GM15510 (cell line): ENCODE data around the gene CCDC18.

Experiments
- POLR2A ChIP-seq: IDR thresholded peaks from 3 replicates; pipeline ENCODE4 v1.6.1; 2011; ENCODE audit warnings: borderline replicate concordance; ENCODE audit not compliant: insufficient read length; ENCODE audit errors: extremely low read depth

The CCDC18 gene

DNA sequence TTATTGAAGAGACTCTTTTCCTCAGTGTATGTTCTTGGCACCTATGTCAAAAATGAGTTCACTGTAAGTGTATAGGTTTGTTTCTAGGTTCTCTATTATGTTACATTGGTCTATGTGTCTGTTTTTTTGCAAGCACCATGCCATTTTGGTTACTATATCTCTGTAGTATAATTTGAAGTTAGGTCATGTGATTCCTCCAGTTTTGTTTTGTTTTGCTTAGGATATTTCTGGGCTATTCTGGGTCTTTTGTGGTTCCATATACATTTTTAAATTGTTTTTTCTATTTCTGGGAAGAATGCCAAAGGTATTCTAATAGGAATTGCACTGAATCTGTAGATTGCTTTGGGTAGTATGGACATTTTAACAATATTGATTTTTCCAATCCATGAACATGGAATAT lies 13.5 kb upstream of the CCDC18 start:
- TF ChIP-seq POLR2A: no peak

DNA sequence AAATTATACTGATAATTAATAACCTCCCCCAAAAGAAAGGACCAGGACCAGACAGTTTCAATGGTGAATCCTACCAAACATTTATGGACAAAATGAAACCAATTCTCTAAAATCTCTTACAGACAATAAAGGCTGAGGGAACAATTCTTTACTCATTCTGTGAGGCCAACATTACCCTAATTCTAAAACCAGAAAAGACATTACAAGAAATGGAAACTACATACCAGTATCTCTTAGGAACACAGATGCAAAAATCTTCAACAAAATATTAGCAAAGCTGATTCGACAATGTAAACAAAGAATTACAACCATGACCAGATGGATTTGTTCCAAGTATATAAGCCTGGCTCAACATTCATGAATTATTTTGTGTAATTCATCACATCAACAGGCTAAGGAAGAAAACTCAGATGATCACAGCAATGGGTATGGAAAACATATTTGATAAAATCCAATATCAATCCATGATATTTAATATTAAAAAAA lies 8.9 kb upstream of the CCDC18 start:
- no peak for TF ChIP-seq POLR2A

DNA sequence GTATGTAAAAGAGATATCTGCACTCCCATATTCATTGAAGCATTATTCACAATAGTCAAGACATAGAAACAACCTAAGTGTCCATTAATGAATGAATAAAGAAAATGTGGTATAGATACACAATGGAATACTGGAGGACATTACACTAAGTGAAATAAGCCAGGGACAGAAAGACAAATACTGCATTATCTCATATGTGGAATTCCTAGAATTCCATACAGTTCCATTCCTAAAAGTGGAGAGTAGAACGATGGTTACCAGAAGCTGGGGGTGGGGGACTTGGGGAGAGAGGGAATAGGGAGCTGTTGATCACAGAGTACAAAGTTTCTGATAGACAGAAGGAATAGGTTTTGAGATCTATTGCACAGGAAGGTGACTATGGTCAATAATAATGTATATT lies 7.7 kb upstream of the CCDC18 start:
- no peak for TF ChIP-seq POLR2A

DNA sequence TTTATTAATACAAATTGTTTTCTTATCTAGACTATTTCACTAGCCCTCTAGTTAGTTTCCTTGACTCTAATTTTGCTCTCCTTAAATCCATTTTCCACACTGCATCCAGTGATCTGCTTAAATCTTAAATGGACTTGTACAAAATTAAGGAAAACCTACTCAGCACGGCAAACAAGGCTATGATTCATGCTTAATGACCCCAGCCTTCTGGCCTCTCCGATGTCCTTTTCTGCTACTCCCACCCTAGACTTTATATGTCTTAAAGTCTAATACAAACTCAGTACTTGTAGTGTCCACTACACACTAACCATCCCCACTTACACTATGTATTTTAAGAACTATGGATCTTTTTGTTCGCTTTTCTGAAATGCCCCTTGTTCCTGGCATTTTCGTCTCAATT lies 2.5 kb upstream of the CCDC18 start:
- no peak for TF ChIP-seq POLR2A

DNA sequence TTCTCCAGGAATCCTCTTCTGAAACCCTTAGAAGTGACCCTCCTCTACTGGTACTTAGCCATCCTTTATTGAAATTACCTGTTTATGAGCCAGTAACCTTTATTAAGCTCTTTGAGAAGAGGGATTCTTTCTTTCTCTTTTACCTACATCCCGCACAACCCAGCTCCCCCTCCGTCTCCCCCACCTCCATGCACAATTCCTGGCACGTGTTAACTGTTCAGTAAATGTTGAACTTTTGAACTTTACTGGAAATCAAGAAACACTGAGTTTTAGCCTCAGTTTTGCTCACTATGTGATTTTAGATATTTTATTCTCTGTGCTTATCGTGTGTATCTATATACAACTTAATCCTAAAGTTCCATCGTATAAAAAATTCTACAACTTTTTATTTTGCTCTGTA lies 2.1 kb upstream of the CCDC18 start:
- no peak for TF ChIP-seq POLR2A

DNA sequence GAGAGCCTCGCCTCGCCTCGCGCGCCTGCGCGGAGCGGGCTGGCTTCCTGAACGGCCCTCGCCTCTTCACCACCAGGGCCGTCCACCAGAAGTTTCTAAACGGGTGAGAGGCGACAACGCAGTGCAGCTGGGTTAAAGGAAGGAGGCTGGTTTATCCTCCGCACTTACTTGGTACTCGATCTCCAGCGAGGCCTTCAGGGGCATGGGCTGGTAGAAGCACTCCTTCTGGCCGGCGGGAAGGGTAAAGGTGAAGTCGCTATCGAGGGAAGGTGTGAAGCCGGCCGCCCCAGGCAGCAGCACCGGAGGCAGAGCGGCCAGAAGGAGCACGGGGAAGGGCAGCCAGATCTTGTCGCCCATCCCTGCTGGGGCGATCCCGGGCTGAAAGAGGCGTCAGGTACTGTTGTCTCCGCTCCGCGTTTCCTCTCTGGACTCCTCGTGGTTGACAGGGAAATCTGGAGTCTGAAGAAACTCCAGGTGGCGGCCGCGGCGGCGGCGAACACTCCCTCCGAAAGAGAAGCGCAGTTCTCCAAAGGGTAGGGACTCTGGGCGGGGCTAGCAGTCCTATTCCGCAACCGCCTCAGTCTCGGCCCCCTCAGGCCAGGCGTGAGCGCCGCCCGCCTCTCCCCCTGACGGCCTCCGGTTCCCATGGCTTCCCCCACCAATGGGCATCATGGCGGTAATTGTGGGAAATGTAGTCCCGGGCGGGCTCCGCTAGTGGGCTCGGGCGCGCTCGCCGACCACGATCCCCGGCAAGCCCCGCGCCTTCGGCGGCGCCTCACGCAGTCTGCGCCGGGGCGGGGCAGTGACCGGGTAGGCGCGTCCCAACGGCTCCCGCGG lies 420 bp upstream of the CCDC18 start, which contains the start of gene TMED5:
Gene TMED5 (minus strand): TSS at position 528 of the 837 bp plus-strand sequence. CDS start 171 bp downstream, at position 357.
- peak; percentile 78 for TF ChIP-seq POLR2A

DNA sequence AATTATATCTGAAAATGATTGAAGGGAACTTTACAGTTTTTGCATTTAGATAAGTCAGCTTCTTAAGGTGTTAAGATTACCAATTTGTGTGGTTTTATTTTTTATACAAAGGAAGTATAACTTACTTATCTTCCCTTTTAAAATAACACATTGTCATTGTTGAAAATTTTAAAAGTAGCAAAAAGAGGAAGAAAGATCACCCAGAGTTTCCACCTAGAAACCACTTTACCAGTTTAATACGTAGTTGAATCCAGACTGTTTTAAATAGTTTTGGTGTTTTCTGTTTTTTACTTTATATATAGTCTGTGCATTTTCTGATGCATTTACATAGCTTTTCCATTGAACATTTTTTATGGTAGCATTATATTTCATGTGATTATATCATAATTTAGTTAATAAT lies 6.1 kb downstream of the CCDC18 start:
- TF ChIP-seq POLR2A: no peak

DNA sequence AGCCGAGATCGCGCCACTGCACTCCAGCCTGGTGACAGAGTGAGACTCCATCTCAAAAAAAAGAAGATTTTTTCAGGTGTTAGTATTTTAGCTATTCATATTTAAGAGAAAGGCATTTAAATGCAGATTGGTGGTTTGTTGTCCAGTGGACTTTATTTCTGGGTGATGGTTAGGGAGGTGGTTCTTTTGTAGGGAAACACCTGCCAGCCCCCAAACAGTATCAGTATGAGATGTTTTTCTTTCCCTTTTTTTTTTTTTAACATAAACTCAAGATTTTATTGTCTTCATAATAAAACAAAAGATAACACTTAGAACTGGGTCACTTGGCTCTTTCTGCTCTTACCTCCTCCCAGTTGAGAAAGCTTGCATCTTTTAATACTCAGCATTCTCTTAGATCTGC lies 9.9 kb downstream of the CCDC18 start:
- TF ChIP-seq POLR2A: no peak

DNA sequence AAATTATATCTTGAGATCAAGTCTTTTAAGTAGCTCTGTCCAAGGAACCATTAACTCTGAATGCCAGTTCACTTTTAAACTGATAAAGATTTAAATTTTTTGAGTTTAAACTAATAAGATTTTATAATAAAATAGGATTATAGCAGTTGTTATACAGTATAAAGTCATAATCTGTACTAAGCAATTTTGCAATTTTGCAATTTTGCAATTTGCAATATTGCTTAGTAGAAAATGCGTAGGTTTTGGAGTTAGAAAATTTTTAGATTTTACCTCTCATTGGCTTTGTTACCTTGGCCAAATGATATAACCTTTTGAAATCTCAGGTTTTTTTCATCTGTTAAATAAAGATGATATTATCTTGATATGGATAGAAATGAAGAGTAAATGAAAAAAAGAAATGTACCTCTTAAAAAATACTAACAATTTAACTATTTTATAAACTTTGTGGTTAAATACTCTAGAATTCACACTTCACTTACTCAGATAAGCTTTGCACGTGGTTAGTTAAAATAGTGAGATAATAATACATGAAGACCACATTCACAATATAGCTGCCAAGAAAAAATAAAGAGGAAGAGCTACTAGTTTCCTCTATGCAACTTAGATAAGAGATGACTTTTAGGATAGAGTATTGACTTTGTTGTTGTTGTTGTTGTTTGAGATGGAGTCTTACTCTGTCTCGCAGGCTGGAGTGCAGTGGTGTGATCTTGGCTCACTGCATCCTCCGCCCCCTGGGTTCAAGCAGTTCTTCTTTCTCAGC lies 13.9 kb downstream of the CCDC18 start:
- no peak for TF ChIP-seq POLR2A

DNA sequence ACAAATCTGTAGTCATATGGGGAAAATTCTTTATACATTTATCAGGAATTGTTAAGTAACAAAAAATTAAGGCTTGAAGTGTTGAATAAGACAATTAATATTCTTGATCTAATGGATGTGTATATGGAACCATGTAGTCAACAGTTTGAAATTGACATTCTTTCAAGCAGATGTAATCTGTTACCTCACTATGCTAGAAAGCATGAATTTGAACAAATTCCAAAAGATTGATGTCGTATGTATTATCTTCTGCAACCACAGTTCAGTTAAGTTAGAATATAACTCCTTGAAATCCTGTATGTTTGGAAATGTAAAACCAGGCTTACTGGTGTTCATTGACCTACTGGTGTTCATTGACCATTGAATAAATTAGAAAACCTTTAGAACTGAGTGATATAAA lies 16.1 kb downstream of the CCDC18 start:
- TF ChIP-seq POLR2A: no peak

DNA sequence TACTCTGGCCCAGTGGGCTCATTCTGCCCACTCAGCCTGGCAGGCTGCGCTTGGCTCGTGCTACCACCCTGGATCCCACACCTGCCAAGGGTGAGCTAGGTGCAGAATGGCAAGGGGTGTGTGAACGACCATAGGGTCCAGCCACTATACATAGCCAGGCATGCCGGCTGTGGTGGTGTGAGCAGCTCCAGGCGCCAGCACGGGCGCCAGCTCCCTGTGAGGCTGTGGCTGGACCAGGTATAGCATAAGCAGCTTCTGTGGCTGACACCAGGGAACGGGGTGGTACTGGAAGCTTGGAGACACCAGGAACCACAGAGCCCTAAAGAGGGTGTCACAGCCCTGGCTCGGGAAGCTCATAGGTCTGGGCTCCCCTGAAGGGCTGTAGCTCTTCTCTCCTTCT lies 18.6 kb downstream of the CCDC18 start:
- TF ChIP-seq POLR2A: no peak

DNA sequence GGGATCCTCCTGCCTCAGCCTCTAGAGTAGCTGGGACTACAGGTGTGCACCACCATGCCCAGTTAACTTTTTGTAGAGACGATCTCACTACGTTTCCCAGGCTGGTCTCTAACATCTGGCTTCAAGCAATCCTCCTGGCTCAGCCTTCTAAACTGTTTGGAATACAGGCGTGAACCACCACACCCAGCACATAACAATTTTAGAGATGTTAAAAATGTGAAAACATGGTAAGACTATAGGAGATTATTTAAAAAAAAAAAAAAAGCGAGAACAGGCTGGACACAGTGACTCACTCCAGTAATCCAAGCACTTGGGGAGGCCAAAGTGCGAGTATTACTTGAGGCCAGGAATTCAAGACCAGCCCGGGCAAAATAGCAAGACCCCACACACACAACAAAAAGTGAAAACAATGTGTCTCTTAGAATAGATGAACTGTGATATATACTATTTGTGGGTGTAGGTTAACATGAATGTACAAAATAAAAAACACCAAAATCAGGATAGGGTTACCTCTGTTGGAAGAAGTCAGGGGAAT lies 19.6 kb downstream of the CCDC18 start:
- TF ChIP-seq POLR2A: no peak

DNA sequence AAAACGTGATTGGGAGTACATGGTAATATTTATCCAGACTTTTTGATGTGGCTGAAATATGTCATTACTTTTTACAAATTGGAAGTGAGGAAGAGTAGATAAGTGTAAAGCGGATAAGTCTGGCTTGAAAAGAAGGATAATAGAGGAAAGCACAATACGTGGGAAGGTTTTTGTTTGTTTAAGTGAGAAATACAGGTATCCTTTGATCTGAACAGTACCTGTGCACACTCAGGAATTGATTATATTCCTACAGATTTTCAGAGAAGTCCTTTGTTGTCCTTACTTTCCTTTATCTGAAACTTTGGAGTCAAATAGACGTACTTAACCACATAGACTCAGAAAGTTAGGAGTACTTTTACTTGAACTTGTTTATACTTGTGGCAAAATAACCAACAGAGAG lies 20.2 kb downstream of the CCDC18 start:
- TF ChIP-seq POLR2A: no peak

DNA sequence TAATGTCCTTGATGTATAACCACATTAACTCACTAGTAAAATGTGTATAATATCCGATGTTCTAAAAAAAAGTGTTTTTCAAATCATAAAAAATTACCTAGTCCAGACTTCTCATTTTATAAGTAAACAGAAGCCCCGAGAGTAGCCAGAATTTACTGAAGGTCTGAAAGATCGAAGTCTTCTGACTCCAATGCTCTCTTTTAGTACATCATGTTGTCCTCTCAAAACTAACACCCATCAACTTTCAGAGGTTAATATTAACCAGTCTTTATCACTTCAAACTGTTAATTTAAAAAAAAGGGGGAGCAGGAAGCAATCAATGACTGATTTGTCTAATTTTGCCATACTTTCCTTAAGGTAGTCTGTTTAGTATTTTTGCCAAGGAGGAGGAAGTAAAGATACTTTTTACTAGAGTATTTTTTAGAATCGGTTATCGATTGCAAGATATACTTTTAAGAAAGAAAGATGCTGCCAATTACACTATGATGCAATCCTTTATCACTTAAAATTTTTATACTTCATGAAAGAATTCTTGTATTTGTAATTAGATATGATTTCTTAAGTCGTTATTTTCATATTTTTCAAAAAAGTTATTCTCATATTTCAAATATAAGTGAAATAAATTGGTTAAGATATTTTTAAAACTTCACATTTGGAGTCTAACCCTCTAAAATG lies 25.5 kb downstream of the CCDC18 start:
- TF ChIP-seq POLR2A: no peak

DNA sequence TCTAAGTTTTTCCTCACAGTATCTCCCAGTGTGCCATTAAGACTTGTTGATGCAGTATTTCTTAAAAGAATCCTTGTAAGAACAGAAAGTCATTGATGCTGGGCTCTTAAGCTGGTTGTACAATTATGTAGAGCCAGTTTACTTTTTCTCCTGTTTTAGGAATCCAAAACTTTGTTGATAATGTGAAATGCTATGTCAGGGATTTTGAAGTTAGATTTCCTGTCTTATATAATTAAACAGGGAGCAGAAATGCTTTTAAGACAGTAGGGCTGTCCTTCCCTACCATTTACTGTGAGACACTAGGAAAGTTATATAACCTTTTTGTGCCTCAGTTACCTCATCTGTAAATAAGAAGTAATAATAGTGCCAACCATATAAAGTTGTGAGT lies 26.0 kb downstream of the CCDC18 start:
- TF ChIP-seq POLR2A: no peak
